ENCODE results near the gene MED27.
A peak's percentile ranks its signal among the peaks of the same experiment; 100 is the strongest.

The MED27 gene

DNA sequence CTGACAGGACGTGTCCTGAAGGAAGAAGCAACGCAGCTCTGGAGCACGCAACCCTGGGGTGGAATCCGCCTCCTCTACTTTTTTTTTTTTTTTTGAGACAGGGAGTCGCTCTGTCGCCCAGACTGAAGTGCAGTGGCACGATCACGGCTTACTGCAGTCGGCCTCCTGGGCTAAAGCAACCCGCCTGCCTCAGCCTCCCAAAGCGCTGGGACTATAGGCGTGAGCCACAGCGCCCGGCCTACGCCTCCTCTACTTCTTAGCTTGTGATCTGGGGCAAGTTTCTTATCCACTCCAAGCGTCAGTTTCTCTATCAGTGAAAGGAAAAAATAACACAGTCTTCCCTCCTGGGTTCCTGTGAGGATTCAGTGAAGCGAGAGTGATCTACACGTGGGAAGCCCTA is 243.6 kb downstream of the MED27 start:
- no peak for DNase-seq (ENCODE audit: low read depth)

DNA sequence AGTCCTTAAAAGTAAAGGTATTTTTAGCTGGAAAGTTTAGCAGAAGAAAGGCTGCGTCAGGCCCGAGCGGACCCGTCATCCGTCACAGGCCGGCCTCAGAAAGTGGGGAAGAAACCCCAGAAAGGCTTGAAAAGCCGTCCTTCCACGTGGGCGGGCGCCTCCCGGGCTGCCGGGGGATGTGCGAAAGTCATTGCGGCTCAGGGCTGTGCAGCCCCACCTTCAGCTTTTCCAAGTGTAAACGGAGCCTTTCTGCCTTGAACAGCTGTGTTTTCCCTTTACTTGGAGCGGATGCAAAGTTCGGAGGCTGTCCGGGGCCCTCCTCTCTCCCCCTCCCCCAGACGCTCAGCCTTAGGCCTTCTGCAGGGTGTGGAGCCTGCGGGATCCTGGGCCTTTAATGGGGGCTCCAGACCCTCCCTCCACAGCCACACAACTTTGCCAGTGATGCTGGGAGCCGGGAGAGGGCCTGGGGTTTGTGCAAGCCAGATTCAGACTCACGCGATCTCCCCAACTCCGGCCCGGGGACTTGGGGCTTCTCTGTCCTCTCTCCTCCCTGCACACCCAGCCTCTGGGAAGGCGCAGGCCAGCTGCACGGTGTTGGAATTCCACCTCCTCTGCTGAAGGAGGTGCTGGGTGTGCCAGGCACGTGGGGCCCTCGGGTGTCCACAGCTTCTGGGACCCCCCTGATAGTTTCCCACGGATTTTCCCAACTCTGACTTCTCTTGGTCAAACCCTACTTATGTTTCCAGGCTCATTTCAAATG is 244.3 kb downstream of the MED27 start:
- no peak for DNase-seq (ENCODE audit: low read depth)

DNA sequence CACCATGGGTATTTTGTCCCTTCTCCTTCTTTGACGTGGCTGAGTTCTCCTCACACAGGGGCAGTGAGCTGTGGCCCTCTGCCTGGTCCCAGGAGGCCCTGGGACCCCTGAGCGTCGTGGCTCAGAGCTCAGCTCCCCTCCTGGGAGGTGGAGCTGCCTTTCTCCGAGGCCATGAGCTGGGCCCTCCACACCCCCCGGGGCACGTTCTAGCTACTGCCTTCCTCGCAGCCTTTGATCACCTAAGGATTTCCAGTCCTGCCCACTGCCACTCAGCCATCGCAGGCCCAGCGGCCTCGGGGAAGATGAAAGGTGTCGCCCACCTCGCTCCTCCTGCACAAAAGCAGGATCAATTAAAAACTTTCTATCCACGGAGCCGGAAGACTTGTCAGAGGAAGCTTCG is 244.9 kb downstream of the MED27 start:
- no peak for DNase-seq (ENCODE audit: low read depth)

DNA sequence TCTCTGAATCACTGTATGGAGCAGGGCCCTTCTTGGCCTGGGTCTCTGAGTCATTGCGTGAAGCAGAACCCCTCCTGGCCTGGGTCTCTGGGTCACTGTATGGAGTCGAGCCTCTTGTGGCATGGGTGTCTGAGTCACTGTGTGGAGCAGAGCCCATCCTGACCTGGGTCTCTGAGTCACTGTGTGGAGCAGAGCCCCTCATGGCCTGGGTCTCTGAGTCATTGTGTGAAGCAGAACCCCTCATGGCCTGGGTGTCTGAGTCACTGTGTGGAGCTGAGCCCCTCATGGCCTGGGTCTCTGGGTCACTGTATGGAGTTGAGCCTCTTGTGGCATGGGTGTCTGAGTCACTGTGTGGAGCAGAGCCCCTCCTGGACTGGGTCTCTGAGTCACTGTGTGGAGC is 245.8 kb downstream of the MED27 start:
- DNase-seq (ENCODE audit: low read depth): peak; percentile 65

DNA sequence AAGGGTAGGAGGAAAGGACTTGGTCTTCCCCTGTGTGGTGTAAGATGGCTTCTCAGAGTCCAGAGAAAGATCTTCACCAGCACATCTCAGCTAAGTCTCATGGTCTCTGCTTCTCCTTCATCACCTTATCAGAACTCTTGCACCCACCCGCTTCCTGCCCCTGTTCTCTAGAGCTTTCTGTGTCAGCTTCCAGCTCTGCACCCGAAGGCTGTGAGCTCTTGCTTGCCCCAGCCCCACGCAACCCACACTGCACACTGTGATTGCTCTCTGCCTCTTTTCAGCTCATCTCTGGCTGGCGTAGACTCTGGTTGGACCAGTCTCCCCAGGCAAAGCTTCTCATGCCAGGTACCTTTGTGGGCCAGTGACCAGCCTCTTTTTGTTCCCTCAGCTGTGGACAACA is 246.6 kb downstream of the MED27 start:
- DNase-seq (ENCODE audit: low read depth): no peak

DNA sequence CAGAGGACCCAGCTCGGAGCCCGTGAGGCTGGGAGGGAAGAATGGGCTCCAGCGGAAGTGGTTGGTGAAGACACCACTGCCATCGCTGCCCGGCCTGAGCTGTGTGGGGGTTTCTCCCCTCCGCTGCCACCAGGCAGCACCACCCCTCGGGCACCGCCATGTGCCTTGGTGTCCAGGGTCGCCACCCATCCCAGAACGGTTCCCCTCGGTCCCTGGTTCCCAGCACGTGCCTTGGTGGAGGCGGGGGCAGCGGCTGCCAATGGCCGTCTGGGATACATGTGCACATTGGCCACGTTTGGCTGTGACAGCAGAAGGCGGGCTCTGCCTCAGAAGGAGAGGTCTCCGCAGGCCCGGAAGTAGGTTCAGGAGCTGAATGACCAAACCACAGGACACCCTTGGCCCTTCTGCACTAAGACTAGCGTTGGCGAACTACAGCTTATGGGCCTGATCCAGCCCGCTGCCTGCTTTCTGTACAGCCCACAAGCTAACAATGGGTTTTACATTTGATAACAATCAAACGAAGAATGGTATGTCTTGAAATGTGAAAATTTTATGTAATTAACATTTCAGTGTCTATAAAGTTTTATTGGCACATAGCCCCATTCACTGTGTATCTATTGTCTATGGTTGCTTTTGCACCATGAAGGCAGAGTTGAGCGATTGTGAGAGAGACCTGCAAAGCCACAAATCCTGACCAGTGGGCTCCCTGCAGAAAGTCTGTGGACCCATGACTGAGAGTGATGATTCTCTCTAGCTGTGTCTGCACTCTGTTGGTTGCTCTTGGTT is 248.1 kb downstream of the MED27 start:
- no peak for DNase-seq (ENCODE audit: low read depth)

DNA sequence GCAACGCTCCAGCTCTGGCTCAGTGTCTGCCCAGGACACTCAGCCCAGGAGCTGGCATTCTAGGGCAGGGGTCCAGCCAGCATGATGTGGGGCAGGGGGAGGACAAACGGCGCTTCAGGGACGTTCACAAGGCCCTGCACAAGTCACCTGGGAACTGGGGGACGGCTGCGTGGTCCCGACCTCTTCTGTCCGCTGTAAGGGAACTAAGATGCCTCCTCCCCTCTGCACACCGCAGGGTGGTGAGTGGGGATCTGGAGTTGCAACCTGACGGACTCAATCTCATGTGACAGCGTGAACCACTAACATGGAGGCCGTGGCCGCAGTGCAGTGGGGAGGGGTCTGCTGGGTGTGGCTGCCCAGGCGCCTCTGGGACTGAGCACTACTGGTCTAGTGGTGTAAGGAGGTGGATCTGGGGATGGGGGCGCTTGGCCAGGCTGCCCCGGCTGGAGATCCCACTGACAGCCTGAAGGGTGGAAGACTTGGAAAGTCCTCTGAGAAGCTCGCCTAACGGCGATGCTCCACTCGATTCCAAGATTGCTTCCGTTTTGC is 251.8 kb downstream of the MED27 start:
- no peak for DNase-seq (ENCODE audit: low read depth)

DNA sequence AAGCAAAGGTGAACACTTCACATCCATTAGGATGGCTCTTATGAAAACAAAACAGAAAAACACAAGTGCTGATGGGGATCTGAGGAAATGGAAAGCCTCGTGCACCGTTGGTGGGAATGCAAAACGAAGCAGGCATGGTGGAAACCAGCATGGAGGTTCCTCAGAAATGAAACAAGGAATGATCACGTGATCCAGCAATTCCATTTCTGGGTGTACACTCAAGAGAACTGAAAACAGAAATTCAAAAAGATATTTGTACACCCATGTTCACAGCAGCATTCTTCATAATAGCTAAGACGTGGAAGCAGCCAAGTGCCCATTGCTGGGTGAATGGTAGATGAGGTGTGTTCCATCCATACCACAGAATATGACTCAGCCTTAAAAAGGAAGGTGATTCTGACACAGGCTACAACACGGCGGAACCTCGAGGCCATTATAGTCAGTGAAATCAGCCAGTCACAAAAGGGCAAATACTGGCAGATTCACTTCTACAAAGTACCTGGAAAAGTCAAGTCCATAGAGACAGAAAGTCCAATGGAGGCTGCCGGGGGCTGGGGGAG is 252.6 kb downstream of the MED27 start:
- no peak for DNase-seq (ENCODE audit: low read depth)

DNA sequence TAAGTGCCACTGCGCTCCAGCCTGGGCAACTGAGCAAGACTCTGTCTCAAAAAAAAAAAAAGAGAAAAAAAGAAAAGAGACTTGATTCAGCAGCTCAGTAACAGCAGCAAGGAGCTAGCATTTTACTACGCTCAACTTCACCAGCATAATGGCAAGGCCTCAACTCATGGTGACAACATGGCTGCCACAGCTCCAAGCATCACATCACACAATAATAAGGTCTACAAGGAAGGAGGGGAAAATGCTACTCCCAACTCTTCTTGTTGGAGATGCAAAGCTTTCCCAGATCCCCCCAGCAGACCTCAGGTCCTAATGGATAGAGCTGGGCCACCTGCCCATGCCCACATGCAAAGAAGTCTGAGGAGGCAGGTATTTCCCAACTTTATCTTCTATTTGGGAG is 253.6 kb downstream of the MED27 start:
- DNase-seq (ENCODE audit: low read depth): no peak

DNA sequence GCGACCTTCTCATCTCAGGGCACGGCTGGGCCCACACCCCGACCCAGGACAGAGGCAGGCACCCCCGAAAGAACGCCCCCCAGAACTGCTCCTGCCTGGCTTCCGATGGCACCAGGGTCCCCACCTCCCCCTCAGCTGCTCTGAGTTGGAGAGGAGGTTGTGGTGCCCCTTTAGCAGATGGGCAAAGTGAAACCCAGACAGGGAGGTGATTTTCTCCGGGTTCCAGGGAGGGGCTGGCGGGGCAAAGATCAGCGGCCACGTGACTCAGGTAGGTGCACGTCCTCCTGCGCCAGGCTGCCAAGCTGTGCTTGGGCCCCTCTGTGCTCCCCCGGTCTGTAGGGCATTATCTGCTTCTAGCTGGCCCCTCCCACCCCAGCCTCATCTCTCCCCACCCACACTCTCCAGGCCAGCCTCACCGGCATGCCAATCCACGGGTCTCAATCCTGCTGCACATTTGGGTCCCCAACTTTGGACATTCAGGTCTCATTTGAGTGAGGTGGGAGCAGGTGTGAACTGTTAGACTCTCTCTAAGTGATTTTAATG is 254.6 kb downstream of the MED27 start:
- DNase-seq (ENCODE audit: low read depth): no peak

DNA sequence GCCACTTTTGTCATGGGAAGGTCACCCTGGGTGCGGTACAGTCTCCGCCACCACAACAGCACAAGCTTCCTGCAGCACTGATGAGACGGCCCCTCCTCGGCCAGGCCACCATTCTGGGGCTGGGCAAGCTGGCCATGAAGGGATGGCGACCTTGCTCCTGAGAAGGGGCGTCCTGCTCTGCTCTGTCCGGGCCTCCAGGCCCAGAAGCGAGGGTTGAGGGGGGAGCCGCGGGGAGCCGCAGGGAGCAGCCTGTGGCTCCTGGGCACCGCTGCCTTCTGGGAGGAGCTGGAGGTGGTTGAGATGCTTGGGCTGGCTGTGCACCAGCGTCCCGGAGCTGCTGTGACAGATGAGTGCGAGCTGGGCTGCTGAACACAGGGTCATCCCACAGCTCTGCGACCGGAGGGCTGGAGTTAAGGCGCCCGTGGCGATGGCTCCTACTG is 255.5 kb downstream of the MED27 start:
- DNase-seq (ENCODE audit: low read depth): no peak

DNA sequence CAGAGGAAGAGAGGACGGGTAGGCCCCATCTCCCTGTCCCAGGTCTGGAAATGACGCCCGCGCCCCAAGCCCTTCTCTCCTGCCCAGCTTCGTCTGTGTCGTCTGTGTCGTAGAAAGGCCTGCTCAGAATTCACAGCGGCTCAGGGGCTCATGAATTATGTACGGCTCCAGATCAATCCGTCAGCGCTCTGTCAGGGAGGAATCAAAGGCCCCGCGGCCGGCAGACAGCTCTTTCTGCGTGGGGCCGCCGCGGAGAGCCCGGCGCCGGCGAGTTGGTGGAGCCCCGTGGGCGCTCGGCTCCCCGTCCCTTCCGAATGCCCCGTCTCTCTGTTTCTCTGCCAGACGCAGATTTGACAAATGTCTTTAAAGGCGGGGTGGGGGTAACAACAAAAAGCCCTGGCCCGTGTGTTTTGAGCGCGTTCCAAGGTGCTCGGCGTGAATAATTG is 255.9 kb downstream of the MED27 start:
- DNase-seq (ENCODE audit: low read depth): no peak

DNA sequence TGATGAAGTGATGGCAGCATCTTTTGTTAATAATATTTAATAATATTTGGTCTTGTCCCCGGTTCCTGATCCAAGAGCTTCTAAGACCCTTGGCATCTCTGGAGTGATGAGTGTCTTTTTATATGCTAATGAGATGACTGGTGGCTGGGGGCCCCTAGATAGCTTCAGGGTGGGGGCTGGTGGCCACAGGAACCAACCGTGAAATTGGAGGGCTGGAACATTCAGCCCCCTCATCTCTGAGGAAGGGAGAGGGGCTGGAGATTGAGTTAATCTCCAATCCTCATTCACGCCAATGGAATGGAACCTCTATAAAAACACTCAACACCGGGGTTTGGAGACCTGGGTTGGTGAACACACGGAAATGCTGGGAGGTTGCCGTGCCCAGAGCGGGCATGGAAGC is 261.6 kb downstream of the MED27 start:
- no peak for DNase-seq (ENCODE audit: low read depth)

DNA sequence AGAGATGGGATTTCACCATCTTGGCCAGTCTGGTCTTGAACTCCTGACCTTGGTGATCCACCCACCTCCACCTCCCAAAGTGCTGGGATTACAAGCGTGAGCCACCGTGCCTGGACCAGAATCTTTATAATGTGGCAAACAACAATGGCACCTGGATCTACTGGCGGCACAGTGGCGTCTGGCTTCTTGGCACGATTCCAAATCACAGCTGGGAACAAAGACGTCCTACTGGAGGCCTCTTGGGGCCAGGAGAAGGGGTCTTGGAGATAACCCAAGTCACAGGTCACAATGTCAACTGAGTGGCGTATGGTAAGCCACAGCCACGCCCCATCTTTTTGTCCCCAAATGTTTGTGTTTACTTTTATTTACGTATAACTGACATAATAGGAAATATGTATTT is 262.0 kb downstream of the MED27 start:
- DNase-seq (ENCODE audit: low read depth): no peak

DNA sequence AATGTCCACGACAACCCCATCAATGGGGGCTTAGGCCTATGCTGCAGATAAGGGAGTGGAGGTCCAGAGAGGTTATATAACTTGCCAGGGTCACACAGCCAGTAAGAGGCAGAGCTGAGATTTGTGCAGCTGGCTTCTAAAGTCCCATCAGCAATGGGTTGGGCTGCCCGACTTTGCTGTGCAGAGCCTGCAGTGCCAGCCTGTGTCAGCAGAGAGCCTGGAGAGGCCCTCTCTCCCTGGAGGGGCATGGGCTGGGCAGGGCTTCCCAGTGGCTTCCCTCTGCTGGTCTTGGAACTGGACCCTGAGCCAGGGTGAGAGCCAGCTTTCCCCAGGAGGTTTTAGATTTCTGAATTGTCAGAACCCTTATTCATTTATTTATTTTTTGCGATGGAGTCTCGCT is 262.6 kb downstream of the MED27 start:
- DNase-seq (ENCODE audit: low read depth): no peak

DNA sequence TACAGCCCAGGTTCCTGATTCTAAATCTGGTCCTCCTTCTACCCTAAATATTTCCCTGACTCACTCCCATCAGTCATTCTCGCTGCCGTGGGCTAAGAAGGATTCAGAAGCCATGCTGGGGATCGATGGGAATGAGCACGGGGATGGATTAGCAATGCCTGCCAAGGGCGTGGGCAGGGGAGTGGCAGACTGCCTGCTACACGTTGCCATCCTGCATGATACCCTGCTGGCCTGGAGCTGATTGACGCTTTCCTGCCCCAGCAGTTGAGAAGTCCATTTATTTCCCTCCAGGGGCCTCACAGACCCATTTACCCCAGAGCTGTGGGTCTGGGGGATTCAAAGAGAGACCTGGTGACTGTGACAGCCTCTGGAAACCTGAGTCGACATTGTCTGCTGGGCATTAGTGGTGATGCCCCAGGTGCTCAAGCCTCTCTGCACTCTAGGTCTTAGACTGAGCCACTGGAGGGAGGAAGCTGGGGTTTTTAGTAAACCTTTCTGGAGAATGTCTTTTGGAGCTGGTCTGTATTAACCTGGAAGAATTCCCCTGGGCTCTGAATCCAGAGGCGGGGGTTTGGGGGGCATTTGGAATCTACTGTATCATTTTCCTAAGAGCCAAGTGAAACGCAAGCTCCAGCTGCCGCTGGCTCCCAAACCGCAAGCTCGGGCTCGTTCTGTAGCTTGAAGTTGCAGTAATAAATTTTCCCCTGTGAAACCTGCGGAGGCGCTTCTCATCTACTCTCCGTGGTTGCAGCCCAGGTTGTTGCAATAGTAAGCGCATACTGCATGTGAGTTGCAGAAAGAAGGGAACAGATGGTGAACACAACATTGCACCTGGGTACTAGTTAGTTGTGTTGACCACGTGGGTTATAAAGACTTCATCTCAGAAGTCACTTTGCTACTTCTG is 263.4 kb downstream of the MED27 start:
- no peak for DNase-seq (ENCODE audit: low read depth)

DNA sequence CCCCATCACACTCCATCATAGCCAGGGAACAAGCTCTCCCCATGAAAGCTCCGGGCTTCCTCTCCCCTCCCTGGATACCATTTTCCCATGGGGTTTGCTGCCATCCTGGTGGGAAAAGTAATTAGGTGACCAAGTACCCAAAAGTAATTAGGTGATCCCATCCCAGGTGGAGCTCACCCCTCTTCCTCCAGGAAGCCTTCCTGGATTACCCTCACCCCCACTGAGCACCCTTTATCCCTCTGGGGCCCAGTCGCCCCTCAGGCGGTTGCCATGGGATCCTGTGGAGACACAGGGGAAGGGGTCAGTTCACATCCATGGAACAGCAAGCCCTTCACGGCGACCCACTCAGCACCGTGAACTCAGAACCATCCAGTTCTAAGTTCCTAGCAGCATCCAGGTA is 265.0 kb downstream of the MED27 start:
- DNase-seq (ENCODE audit: low read depth): no peak

DNA sequence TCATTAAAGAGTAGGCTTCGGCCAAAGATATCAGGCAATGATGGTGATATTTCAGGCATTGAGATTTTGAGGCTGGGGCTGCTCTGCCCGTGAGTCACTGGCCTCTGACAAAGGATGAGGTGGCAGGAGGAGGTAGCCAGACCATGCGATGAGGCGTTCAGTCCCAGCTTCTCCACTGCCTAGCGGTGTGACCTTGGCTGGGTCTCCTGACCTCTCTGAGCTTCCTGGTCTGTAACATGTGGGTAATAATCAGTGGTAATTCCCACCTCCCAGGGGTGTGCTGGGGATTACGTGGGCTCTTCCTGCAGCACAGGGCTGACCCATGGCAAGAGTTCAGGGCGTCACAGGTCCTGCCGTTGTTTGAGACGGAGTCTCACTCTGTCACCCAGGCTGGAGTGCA is 266.6 kb downstream of the MED27 start:
- DNase-seq (ENCODE audit: low read depth): peak; percentile 71

DNA sequence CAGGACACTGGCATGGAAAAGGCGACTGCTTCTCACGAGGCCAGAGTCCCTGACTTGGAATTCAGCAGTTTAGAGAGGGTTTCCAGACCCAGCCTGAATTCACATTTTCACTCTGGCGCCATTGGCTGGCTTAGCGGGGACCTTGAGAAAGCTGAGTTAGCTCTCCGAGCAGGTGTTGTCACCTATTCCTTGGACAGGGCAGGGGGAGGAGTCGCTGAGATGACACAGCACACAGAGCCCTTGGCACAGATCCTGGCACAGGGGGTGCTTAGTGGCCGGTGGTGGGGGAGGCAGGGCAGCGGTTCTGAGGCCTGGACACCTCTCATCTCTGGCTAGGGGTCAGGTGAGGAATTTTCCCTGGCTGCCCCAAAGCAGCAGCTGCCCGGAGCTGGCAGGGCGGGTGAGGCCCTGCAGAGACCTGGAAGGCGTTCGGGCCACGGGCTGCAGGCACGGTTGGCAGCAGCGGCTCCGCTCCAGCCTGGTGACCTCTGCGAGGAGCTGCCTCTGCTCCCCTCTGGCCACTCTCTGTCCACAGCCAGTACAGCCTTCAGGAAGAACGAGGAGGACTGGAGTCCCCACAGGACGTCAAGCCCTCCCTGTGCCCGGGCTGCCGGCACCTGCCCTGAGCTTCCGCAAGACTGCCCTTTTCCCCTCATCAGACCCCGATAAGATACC is 267.4 kb downstream of the MED27 start:
- no peak for DNase-seq (ENCODE audit: low read depth)

DNA sequence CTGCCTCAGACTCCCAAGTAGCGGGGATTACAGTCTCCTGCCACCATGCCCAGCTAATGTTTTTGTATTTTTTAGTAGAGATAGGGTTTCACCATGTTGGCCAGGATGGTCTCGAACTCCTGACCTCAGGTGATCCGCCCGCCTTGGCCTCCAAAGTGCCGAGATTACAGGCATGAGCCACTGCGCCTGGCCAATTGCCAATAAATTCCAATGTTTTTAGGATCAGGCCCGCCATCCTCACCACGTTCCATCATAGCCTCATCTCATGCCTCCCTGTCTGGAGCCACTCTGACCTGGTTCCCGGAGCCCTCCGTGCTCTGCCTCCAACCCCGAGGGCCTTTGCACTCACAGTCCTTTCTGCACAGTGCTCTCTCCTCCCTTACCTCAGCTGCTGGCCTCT is 268.3 kb downstream of the MED27 start:
- DNase-seq (ENCODE audit: low read depth): no peak

Data from ELR (cell line).